Measurements from ENCODE around the gene DOC2A.

Gene DOC2A

GRCh38 chr16:30003670-30004423 is 7.0 kb downstream of the DOC2A start:
- DNase-seq, result no peak

GRCh38 chr16:30002614-30003346 is 8.0 kb downstream of the DOC2A start:
- DNase-seq, result no peak

- DNase-seq, result no peak
These were observed 9.8 kb downstream of the DOC2A start for GRCh38 chr16:30000735-30001631.

GRCh38 chr16:29999605-30000004 is 11.2 kb downstream of the DOC2A start:
- no peak for DNase-seq

GRCh38 chr16:29996766-29997250 is 14.0 kb downstream of the DOC2A start:
- no peak for DNase-seq

GRCh38 chr16:29995911-29996765 is 14.7 kb downstream of the DOC2A start, which contains the start of gene INO80E:
TSS of gene INO80E (plus strand) at chr16:29996241. CDS start at chr16:29996311, 70 bp downstream.
- DNase-seq, result peak; percentile 98 to 99 (median 99)

- DNase-seq, result peak; percentile 66 to 74 (median 73)
These were observed 15.4 kb downstream of the DOC2A start, which contains the start of gene HIRIP3 for GRCh38 chr16:29995324-29995910. TSS of gene HIRIP3 (minus strand) at chr16:29995617. CDS start at chr16:29995605, 12 bp downstream.

GRCh38 chr16:29994600-29995323 is 16.1 kb downstream of the DOC2A start:
- no peak for DNase-seq

- no peak for DNase-seq
These were observed 16.8 kb downstream of the DOC2A start for GRCh38 chr16:29993903-29994599.

GRCh38 chr16:29993191-29993902 is 17.5 kb downstream of the DOC2A start:
- no peak for DNase-seq

- no peak for DNase-seq
These were observed 18.4 kb downstream of the DOC2A start for GRCh38 chr16:29992344-29992967.

GRCh38 chr16:29991571-29991904 is 19.3 kb downstream of the DOC2A start:
- DNase-seq, result no peak

GRCh38 chr16:29990883-29991570 is 19.8 kb downstream of the DOC2A start:
- no peak for DNase-seq

GRCh38 chr16:29990034-29990433 is 20.8 kb downstream of the DOC2A start:
- no peak for DNase-seq

GRCh38 chr16:29989111-29989858 is 21.5 kb downstream of the DOC2A start:
- no peak for DNase-seq

GRCh38 chr16:29988346-29989075 is 22.3 kb downstream of the DOC2A start:
- no peak for DNase-seq
